HepG2 (cell line): Measurements from ENCODE around the gene ATG9A. TPM values are rescaled to one million over a fixed set of nuclear protein-coding genes. Genes with fewer than 3 reads are reported as not detected.

Experiments used
- DNMT3B ChIP-seq: conservative IDR thresholded peaks from 2 replicates; pipeline ENCODE4 v1.6.1; 2016; ENCODE audit warnings: missing biosample characterization, control low read depth
- FOXM1 ChIP-seq: sonication (generic); formaldehyde crosslinking; IDR thresholded peaks from 2 replicates; pipeline ENCODE4 v1.5.0; 2020; ENCODE audit warnings: missing genetic modification reagents
- HOXA9 ChIP-seq: sonication (generic); formaldehyde crosslinking; IDR thresholded peaks from 2 replicates; pipeline ENCODE4 v1.8.1; 2022; ENCODE audit warnings: missing genetic modification reagents, mild to moderate bottlenecking, moderate library complexity, borderline replicate concordance
- KMT2A ChIP-seq: sonication (generic); formaldehyde crosslinking; IDR thresholded peaks from 2 replicates; pipeline ENCODE4 v1.4.0; 2020; ENCODE audit warnings: missing genetic modification reagents
- MATR3 ChIP-seq: sonication (generic); formaldehyde crosslinking; IDR thresholded peaks from 2 replicates; pipeline ENCODE4 v1.4.0; 2020; ENCODE audit warnings: missing genetic modification reagents
- MTA1 ChIP-seq: sonication (generic); formaldehyde crosslinking; IDR thresholded peaks from 2 replicates; pipeline ENCODE4 v1.4.0; 2020; ENCODE audit warnings: missing genetic modification reagents, mild to moderate bottlenecking, borderline replicate concordance
- NAIF1 ChIP-seq: sonication (generic); formaldehyde crosslinking; IDR thresholded peaks from 2 replicates; pipeline ENCODE4 v1.5.0; 2020; ENCODE audit warnings: mild to moderate bottlenecking, missing genetic modification reagents, borderline replicate concordance
- PHF8 ChIP-seq: sonication (generic); formaldehyde crosslinking; IDR thresholded peaks from 2 replicates; pipeline ENCODE4 v1.5.0; 2020; ENCODE audit warnings: missing genetic modification reagents
- POLR2A ChIP-seq, 2 experiments: IDR thresholded peaks; 2 replicates each; pipeline ENCODE4 v1.6.1; 2011; ENCODE audit warnings: low read depth in 2 of 2, low read length in 2 of 2, mild to moderate bottlenecking in 1 of 2, moderate library complexity in 1 of 2; ENCODE audit not compliant: insufficient read depth in 1 of 2
- SNAPC2 ChIP-seq: sonication (generic); formaldehyde crosslinking; IDR thresholded peaks from 2 replicates; pipeline ENCODE4 v1.8.1; 2022; ENCODE audit warnings: mild to moderate bottlenecking, missing genetic modification reagents
- SRSF1 ChIP-seq: fragments of 200-400 bp; formaldehyde crosslinking; optimal IDR thresholded peaks from 2 replicates; pipeline ENCODE3; 2017; ENCODE audit warnings: mild to moderate bottlenecking, low read depth, low read length, moderate library complexity
- TCF7L2 ChIP-seq: IDR thresholded peaks from 2 replicates; pipeline ENCODE4 v1.6.1; 2011; ENCODE audit warnings: mild to moderate bottlenecking, low read depth, low read length, moderate library complexity
- U2AF2 ChIP-seq: fragments of 200-400 bp; formaldehyde crosslinking; IDR thresholded peaks from 2 replicates; pipeline ENCODE4 v1.6.1; 2017; ENCODE audit warnings: low read depth, mild to moderate bottlenecking, low read length
- ZBTB8A ChIP-seq: sonication (generic); formaldehyde crosslinking; IDR thresholded peaks from 2 replicates; pipeline ENCODE4 v1.4.0; 2020; ENCODE audit warnings: mild to moderate bottlenecking, low read depth, missing genetic modification reagents, borderline replicate concordance
- ZMYM2 ChIP-seq: sonication (generic); formaldehyde crosslinking; IDR thresholded peaks from 2 replicates; pipeline ENCODE4 v1.8.0; 2022; ENCODE audit warnings: mild to moderate bottlenecking, missing genetic modification reagents
- ZNF101 ChIP-seq: sonication (generic); formaldehyde crosslinking; IDR thresholded peaks from 2 replicates; pipeline ENCODE4 v1.4.0; 2020; ENCODE audit warnings: mild to moderate bottlenecking, low read depth, missing genetic modification reagents, borderline replicate concordance
- ZNF20 ChIP-seq: sonication (generic); formaldehyde crosslinking; IDR thresholded peaks from 2 replicates; pipeline ENCODE4 v1.4.0; 2020; ENCODE audit warnings: mild to moderate bottlenecking, moderate library complexity, missing genetic modification reagents
- ZNF234 ChIP-seq: sonication (generic); formaldehyde crosslinking; conservative IDR thresholded peaks from 2 replicates; pipeline ENCODE4 v1.5.1; 2020; ENCODE audit warnings: mild to moderate bottlenecking, missing genetic modification reagents
- ZNF484 ChIP-seq: sonication (generic); formaldehyde crosslinking; IDR thresholded peaks from 2 replicates; pipeline ENCODE4 v1.5.1; 2020; ENCODE audit warnings: mild to moderate bottlenecking, low read depth, missing genetic modification reagents, borderline replicate concordance
- ZNF570 ChIP-seq: sonication (generic); formaldehyde crosslinking; IDR thresholded peaks from 2 replicates; pipeline ENCODE4 v1.4.0; 2020; ENCODE audit warnings: mild to moderate bottlenecking, missing genetic modification reagents, borderline replicate concordance
- polyA plus RNA-seq, 8 experiments: library from polyadenylated mRNA; depleted of rRNA in 3 of 8; stranded (reverse) in 7 of 8; unstranded in 1 of 8; fragments of >200 nt; fragmentation: Illumina TruSeq in 4 of 8; extraction: Trizol in 4 of 8; gene quantifications; 2 replicates each; pipeline versions ENCODE4 v1.2.1 to v1.2.3, GENCODE V29; 2011 to 2016; ENCODE audit warnings: low read depth in 4 of 8, missing spikeins in 1 of 8, mixed read lengths in 1 of 8; ENCODE audit not compliant: insufficient read depth in 1 of 8
- total RNA-seq, 5 experiments: library from RNA; depleted of rRNA; stranded (reverse); fragments of >200 nt; fragmentation: Illumina TruSeq; extraction: Trizol; gene quantifications; 2 replicates each; pipeline ENCODE4 v1.2.3, GENCODE V29; 2016; ENCODE audit warnings: low read depth in 1 of 5
- TF ChIP-seq, protein P1 (sequence below): sonication (generic); formaldehyde crosslinking; IDR thresholded peaks from 2 replicates; pipeline ENCODE4 v1.4.0; 2020; ENCODE audit warnings: missing genetic modification reagents, borderline replicate concordance
- TF ChIP-seq, protein P2 (sequence below): sonication (generic); formaldehyde crosslinking; IDR thresholded peaks from 2 replicates; pipeline ENCODE4 v1.8.0; 2022; ENCODE audit warnings: mild to moderate bottlenecking, missing genetic modification reagents, moderate library complexity

Gene ATG9A
- total and polyA plus RNA-seq, 2 of the 13 experiments (the other 11 are each of a cell fraction or from before 2014, with no cell fraction given), result 35.0 to 131 TPM

DNA sequence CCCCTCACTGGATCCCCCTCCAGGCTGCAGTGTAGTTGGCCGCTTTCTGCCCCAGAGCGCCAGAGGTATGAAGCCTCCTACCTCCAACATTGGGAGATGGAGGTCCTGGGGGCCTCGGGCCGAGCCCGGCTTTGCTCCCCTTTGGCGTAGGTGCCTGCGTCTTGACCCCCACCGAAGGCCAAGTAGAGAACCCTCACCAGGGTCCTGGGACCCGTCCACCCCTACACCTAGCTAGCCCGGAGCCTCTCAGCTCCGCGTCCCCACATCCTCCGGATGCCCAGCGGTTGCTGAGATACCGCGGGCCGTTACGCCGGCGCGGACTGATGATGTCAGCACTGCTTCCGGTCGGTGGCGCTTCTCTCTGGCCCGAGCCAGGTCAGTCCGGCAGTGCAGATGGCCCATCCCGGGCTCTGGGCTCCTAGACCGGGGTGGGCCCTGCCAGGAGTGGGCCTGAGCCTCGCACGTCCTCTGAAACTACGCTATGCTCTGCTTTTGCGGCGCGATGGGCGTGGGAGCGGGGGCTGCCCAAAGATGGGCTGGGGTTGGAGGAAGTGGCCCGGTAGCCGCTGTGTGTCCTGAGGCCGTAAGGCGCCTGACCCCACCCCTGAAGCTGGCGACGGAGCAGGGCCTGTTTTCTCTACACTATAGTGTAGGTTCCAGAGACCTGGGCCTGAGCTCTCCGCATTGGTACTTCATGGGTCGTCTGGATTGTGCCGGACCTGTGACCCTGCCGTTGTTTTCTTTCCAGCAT lies 15.9 kb upstream of the ATG9A start, which contains the start of the genes GLB1L and STK16 (continued):
- TF ChIP-seq ZNF101 (CRISPR knock-in tag), result no peak
- TF ChIP-seq TCF7L2, result no peak
- peak; percentile 55; the same call in 1 of the 2 replicates for TF ChIP-seq NAIF1 (CRISPR knock-in tag)
- TF ChIP-seq MATR3 (CRISPR knock-in tag), result no peak
- no peak; the same call in 1 of the 2 replicates for TF ChIP-seq ZMYM2 (CRISPR knock-in tag)
- peak; percentile 80; the same call in 1 of the 2 replicates for TF ChIP-seq ZNF570 (CRISPR knock-in tag)
- peak; percentile 90; the same call in 1 of the 2 replicates for TF ChIP-seq DNMT3B
- no peak for TF ChIP-seq ZBTB8A
- no peak for TF ChIP-seq U2AF2
- TF ChIP-seq, protein P1, sequence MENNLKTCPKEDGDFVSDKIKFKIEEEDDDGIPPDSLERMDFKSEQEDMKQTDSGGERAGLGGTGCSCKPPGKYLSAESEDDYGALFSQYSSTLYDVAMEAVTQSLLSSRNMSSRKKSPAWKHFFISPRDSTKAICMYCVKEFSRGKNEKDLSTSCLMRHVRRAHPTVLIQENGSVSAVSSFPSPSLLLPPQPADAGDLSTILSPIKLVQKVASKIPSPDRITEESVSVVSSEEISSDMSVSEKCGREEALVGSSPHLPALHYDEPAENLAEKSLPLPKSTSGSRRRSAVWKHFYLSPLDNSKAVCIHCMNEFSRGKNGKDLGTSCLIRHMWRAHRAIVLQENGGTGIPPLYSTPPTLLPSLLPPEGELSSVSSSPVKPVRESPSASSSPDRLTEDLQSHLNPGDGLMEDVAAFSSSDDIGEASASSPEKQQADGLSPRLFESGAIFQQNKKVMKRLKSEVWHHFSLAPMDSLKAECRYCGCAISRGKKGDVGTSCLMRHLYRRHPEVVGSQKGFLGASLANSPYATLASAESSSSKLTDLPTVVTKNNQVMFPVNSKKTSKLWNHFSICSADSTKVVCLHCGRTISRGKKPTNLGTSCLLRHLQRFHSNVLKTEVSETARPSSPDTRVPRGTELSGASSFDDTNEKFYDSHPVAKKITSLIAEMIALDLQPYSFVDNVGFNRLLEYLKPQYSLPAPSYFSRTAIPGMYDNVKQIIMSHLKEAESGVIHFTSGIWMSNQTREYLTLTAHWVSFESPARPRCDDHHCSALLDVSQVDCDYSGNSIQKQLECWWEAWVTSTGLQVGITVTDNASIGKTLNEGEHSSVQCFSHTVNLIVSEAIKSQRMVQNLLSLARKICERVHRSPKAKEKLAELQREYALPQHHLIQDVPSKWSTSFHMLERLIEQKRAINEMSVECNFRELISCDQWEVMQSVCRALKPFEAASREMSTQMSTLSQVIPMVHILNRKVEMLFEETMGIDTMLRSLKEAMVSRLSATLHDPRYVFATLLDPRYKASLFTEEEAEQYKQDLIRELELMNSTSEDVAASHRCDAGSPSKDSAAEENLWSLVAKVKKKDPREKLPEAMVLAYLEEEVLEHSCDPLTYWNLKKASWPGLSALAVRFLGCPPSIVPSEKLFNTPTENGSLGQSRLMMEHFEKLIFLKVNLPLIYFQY (CRISPR knock-in tag), result peak; percentile 94
- TF ChIP-seq SNAPC2 (CRISPR knock-in tag), result no peak
- no peak for TF ChIP-seq HOXA9 (CRISPR knock-in tag)
- peak; percentile 89 for TF ChIP-seq KMT2A (CRISPR knock-in tag)
- peak; percentile 100 for TF ChIP-seq PHF8 (CRISPR knock-in tag)
- no peak for TF ChIP-seq SRSF1
- no peak for TF ChIP-seq FOXM1 (CRISPR knock-in tag)
- peak in 1 of 2 experiments; percentile 91; a peak in 2 of 4 replicates for TF ChIP-seq POLR2A (IDR thresholded peaks at IDR 0.05; ENCODE audit: insufficient read depth in 1 of 2, low read depth in 2 of 2, low read length in 2 of 2)
- TF ChIP-seq, protein P2, sequence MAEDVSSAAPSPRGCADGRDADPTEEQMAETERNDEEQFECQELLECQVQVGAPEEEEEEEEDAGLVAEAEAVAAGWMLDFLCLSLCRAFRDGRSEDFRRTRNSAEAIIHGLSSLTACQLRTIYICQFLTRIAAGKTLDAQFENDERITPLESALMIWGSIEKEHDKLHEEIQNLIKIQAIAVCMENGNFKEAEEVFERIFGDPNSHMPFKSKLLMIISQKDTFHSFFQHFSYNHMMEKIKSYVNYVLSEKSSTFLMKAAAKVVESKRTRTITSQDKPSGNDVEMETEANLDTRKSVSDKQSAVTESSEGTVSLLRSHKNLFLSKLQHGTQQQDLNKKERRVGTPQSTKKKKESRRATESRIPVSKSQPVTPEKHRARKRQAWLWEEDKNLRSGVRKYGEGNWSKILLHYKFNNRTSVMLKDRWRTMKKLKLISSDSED, result no peak
- no peak for TF ChIP-seq ZNF20 (CRISPR knock-in tag)
- TF ChIP-seq ZNF484 (CRISPR knock-in tag), result no peak
- TF ChIP-seq MTA1, result peak; percentile 84; the same call in 1 of the 2 replicates
- 0 out of 2 replicates have a peak, but pooled peaks have one; percentile 71 for TF ChIP-seq ZNF234 (CRISPR knock-in tag)
